ENCODE results near the gene ADPRHL1. TPM values are rescaled to one million over a fixed set of nuclear protein-coding genes. Genes with fewer than 3 reads are reported as not detected.

Gene ADPRHL1
- polyA plus RNA-seq, 1 donor (not counting 4 experiments of a cell fraction or from before 2014, with no cell fraction given) = 1.2 TPM

DNA sequence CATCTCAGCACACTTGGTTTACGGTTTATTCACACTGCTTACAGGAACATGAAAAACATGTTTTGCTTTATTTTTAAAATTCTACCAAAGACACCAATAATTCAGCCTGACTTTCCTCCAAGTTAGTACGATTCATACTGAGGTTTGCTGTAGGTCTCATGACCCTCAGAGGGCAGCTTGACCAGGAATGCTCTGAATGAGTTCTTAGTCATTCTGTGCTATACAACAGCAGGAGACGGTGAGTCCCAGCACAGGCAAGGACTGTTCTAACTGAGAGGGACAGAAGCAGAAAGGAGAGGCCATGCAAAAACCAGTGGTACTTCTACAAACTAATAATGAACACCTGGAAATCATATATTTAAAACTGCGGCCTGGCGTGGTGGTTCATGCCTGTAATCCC is 95.8 kb downstream of the ADPRHL1 start:
- Histone ChIP-seq H3K4me1 (ENCODE audit: control insufficient read depth, extremely low read depth, insufficient read depth, low read length) (peaks cover under 1% of the 10 kb centered on the region), H4K20me1 (ENCODE audit: control insufficient read depth, extremely low read depth, insufficient read depth, low read length) (no peaks in the 10 kb centered on the region), H3K4me2 (ENCODE audit: control insufficient read depth, extremely low read depth, insufficient read depth, low read depth, low read length) (no peak overlapping the region), H3K79me2 (ENCODE audit: control insufficient read depth, insufficient read depth, low read length) (no peaks in the 10 kb centered on the region), H3K4me3 (ENCODE audit: control insufficient read depth in 2 of 3, extremely low read depth in 1 of 3, insufficient read depth in 2 of 3, low read depth in 1 of 3, low read length in 3 of 3) (no peak overlapping the region), H3K27ac (ENCODE audit: control insufficient read depth, insufficient read depth, low read length) (no peak overlapping the region), H3K9me1 (ENCODE audit: control insufficient read depth, extremely low read depth, insufficient read depth, low read length) (no peaks in the 10 kb centered on the region), H2AFZ (ENCODE audit: control insufficient read depth, low read length) (no peak overlapping the region), H3K9ac (ENCODE audit: control insufficient read depth, extremely low read depth, insufficient read depth, low read length) (no peak overlapping the region), H3K36me3 (ENCODE audit: control insufficient read depth in 2 of 2, extremely low read depth in 1 of 2, insufficient read depth in 2 of 2, low read length in 2 of 2) (no peaks in the 10 kb centered on the region), H3K9me3 (ENCODE audit: control insufficient read depth, low read depth, low read length) (no peaks in the 10 kb centered on the region), H3K27me3 (ENCODE audit: control insufficient read depth, extremely low read depth, insufficient read depth, low read length) (no peaks in the 10 kb centered on the region)
- DNase-seq (ENCODE audit: low read depth, low spot score) = no peak
- dilution Hi-C loops (cut with MboI; ENCODE audit: extremely low pct_ligation_motif_present, low sequenced_read_pairs) = no loop called here
- FAIRE-seq = no peak
- no peak for TF ChIP-seq EZH2 (IDR thresholded peaks at IDR 0.05; ENCODE audit: low read length)
- TF ChIP-seq, protein P1, sequence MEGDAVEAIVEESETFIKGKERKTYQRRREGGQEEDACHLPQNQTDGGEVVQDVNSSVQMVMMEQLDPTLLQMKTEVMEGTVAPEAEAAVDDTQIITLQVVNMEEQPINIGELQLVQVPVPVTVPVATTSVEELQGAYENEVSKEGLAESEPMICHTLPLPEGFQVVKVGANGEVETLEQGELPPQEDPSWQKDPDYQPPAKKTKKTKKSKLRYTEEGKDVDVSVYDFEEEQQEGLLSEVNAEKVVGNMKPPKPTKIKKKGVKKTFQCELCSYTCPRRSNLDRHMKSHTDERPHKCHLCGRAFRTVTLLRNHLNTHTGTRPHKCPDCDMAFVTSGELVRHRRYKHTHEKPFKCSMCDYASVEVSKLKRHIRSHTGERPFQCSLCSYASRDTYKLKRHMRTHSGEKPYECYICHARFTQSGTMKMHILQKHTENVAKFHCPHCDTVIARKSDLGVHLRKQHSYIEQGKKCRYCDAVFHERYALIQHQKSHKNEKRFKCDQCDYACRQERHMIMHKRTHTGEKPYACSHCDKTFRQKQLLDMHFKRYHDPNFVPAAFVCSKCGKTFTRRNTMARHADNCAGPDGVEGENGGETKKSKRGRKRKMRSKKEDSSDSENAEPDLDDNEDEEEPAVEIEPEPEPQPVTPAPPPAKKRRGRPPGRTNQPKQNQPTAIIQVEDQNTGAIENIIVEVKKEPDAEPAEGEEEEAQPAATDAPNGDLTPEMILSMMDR (optimal IDR thresholded peaks at IDR 0.05 in 1 of 3, IDR thresholded peaks at IDR 0.05 in 1 of 3, conservative IDR thresholded peaks at IDR 0.05 in 1 of 3; ENCODE audit: extremely low read depth in 1 of 3, insufficient read depth in 2 of 3, low read length in 3 of 3) = no peak

DNA sequence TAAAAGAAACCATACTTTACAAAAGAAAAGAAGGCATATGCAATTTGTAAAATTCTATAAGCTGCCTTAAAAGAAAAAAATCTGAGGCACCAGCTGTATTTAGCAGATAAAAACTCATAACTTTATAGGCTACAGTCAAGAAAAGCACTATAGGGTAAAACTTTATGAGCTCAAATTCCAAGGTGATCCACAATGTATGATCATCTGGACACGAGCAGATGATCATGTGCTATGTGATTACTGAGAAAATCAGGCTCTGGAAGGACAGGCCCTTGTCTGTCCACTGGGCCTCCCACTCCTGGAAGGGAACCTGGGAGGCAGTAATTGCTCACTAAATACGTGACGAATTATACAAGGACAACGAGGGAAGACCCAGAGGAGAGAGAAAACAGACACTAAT is 96.7 kb downstream of the ADPRHL1 start:
- DNase-seq (ENCODE audit: low read depth, low spot score) (no peak), FAIRE-seq (no peak)
- Histone ChIP-seq H3K36me3 (ENCODE audit: control insufficient read depth in 2 of 2, extremely low read depth in 1 of 2, insufficient read depth in 2 of 2, low read length in 2 of 2) (no peaks in the 10 kb centered on the region), H3K9me1 (ENCODE audit: control insufficient read depth, extremely low read depth, insufficient read depth, low read length) (no peaks in the 10 kb centered on the region), H3K27ac (ENCODE audit: control insufficient read depth, insufficient read depth, low read length) (no peak overlapping the region), H3K9ac (ENCODE audit: control insufficient read depth, extremely low read depth, insufficient read depth, low read length) (no peak overlapping the region), H3K27me3 (ENCODE audit: control insufficient read depth, extremely low read depth, insufficient read depth, low read length) (no peaks in the 10 kb centered on the region), H3K9me3 (ENCODE audit: control insufficient read depth, low read depth, low read length) (no peaks in the 10 kb centered on the region), H3K4me3 (ENCODE audit: control insufficient read depth in 2 of 3, extremely low read depth in 1 of 3, insufficient read depth in 2 of 3, low read depth in 1 of 3, low read length in 3 of 3) (no peak overlapping the region), H4K20me1 (ENCODE audit: control insufficient read depth, extremely low read depth, insufficient read depth, low read length) (no peaks in the 10 kb centered on the region), H3K4me1 (ENCODE audit: control insufficient read depth, extremely low read depth, insufficient read depth, low read length) (no peaks in the 10 kb centered on the region), H2AFZ (ENCODE audit: control insufficient read depth, low read length) (no peak overlapping the region), H3K79me2 (ENCODE audit: control insufficient read depth, insufficient read depth, low read length) (no peaks in the 10 kb centered on the region), H3K4me2 (ENCODE audit: control insufficient read depth, extremely low read depth, insufficient read depth, low read depth, low read length) (no peak overlapping the region)
- dilution Hi-C loops (cut with MboI; ENCODE audit: extremely low pct_ligation_motif_present, low sequenced_read_pairs) = no loop called here
- TF ChIP-seq EZH2 (IDR thresholded peaks at IDR 0.05; ENCODE audit: low read length) = no peak
- TF ChIP-seq, protein P1 (optimal IDR thresholded peaks at IDR 0.05 in 1 of 3, IDR thresholded peaks at IDR 0.05 in 1 of 3, conservative IDR thresholded peaks at IDR 0.05 in 1 of 3; ENCODE audit: extremely low read depth in 1 of 3, insufficient read depth in 2 of 3, low read length in 3 of 3) = no peak

All from keratinocyte (primary cell).